ENCODE data around the gene LCE2D.

- TF ChIP-seq CTCF (conservative IDR thresholded peaks at IDR 0.05; ENCODE audit: low read depth, low read length), result no peak
- no peak for TF ChIP-seq EZH2 (IDR thresholded peaks at IDR 0.05; ENCODE audit: low read length, unreplicated experiment)
- TF ChIP-seq EZH2phosphoT487 (IDR thresholded peaks at IDR 0.05; ENCODE audit: borderline replicate concordance, low read length), result no peak
Observed at GRCh38 chr1:152658649-152659048, 4.5 kb upstream of the LCE2D start.
